Dendritic cell treated with granulocyte-macrophage colony-stimulating factor and Interleukin-4, amounts not matched to agents 40 ng/mL and 50 ng/mL, for 4 days (primary cell): Measurements from ENCODE around the gene SELENOS.

Experiments
- H3K27ac Mint-ChIP-seq: one replicate; pipeline ENCODE4 v1.8.0; 2022; ENCODE audit warnings: mild to moderate bottlenecking, mixed read lengths
- H3K27me3 Mint-ChIP-seq: one replicate; pipeline ENCODE4 v1.8.0; 2022; ENCODE audit warnings: mild to moderate bottlenecking, mixed read lengths
- H3K36me3 Mint-ChIP-seq: one replicate; pipeline ENCODE4 v1.8.0; 2022; ENCODE audit warnings: low read depth, mixed read lengths
- H3K4me1 Mint-ChIP-seq: one replicate; pipeline ENCODE4 v1.8.0; 2022; ENCODE audit warnings: low read depth, mixed read lengths
- H3K4me3 Mint-ChIP-seq: one replicate; pipeline ENCODE4 v1.8.0; 2022; ENCODE audit warnings: mild to moderate bottlenecking, moderate library complexity, mixed read lengths
- H3K9me3 Mint-ChIP-seq: one replicate; pipeline ENCODE4 v1.8.0; 2022; ENCODE audit warnings: mixed read lengths
- intact Hi-C: fragments of 100-400 bp; cut with micrococcal nuclease; formaldehyde crosslinking; loops from one replicate; pipeline ENCODE4 v1.15.0; 2022

The SELENOS gene

GRCh38 chr15:101317336-101317872 is 40.1 kb upstream of the SELENOS start:
- H3K27me3 Mint-ChIP-seq, result peaks cover 35% of the 10 kb centered on the region
- intact Hi-C loops, result no loop called here
- H3K4me3 Mint-ChIP-seq, result no peak overlapping the region
- H3K36me3 Mint-ChIP-seq, result no peaks in the 10 kb centered on the region
- H3K27ac Mint-ChIP-seq, result no peak overlapping the region
- no peaks in the 10 kb centered on the region for H3K9me3 Mint-ChIP-seq
- peaks cover 12% of the 10 kb centered on the region for H3K4me1 Mint-ChIP-seq

DNA sequence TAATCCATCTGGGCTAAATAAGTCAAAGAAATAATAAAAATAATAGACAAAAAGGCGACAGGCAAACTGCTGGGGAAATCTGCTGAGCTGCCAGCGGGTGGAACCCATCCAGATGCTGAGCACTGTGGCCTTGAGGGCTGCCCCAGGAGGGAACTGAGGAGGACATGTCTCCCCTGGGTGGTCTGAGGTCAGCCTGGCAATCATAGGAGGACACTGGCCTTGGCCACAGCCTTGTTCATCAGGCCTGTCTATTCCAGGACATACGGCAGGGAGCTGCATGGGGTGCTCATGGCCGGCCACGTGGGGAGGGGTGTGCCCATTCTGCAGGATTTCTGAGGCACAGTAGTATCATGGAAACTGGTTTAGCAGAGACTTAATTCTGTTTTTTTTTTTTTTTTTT is 39.2 kb upstream of the SELENOS start:
- H3K4me1 Mint-ChIP-seq, result peaks cover 12% of the 10 kb centered on the region
- H3K27ac Mint-ChIP-seq, result no peak overlapping the region
- no peaks in the 10 kb centered on the region for H3K36me3 Mint-ChIP-seq
- H3K4me3 Mint-ChIP-seq, result no peak overlapping the region
- intact Hi-C loops, result no loop called here
- peaks cover 32% of the 10 kb centered on the region for H3K27me3 Mint-ChIP-seq
- H3K9me3 Mint-ChIP-seq, result no peaks in the 10 kb centered on the region

GRCh38 chr15:101315736-101316135 is 38.5 kb upstream of the SELENOS start:
- H3K9me3 Mint-ChIP-seq, result no peaks in the 10 kb centered on the region
- no peak overlapping the region for H3K4me3 Mint-ChIP-seq
- intact Hi-C loops, result no loop called here
- no peak overlapping the region for H3K27ac Mint-ChIP-seq
- H3K36me3 Mint-ChIP-seq, result no peaks in the 10 kb centered on the region
- H3K27me3 Mint-ChIP-seq, result peaks cover 24% of the 10 kb centered on the region
- peaks cover 6% of the 10 kb centered on the region for H3K4me1 Mint-ChIP-seq

DNA sequence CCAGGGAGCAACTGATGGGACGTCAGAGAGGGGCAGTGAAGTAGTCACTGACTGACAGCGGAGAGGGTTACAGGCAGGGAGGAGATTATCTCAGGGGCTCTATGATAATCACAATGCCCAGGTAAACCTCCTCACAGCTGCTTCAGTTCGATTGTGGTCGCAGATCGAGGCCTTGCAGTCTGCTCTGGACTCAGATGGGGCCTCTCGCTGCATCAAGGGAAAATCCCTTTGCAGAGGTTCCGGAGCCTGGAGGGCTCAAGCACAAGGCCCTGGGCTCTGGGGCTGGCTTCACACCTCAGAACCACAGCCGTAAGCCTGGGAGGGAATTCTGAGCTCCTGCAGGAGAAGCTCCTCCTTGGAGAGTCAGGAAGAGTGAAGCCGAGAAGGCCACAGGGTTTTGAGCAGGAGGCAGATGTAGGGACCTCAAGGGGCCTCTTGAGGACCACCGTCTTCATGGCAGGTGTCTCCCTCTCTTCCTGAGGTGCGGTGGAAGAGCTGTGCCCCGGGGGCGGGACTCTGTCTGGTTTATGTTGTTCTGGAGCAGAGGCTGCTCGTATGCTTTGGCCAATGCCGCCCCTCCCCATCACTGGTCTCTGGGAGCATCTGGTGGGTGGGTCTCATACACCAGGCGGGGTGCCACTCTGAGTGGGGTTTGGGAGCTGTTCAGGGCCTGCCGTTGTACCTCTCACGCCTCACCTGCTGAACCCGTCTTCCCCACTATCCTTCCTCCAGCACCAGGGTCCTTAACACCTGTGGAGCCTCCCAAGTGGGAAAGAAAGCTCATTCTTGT is 37.2 kb upstream of the SELENOS start:
- no peaks in the 10 kb centered on the region for H3K9me3 Mint-ChIP-seq
- intact Hi-C loops, result no loop called here
- no peak overlapping the region for H3K27ac Mint-ChIP-seq
- no peaks in the 10 kb centered on the region for H3K4me1 Mint-ChIP-seq
- peaks cover 24% of the 10 kb centered on the region for H3K27me3 Mint-ChIP-seq
- no peak overlapping the region for H3K4me3 Mint-ChIP-seq
- H3K36me3 Mint-ChIP-seq, result no peaks in the 10 kb centered on the region

DNA sequence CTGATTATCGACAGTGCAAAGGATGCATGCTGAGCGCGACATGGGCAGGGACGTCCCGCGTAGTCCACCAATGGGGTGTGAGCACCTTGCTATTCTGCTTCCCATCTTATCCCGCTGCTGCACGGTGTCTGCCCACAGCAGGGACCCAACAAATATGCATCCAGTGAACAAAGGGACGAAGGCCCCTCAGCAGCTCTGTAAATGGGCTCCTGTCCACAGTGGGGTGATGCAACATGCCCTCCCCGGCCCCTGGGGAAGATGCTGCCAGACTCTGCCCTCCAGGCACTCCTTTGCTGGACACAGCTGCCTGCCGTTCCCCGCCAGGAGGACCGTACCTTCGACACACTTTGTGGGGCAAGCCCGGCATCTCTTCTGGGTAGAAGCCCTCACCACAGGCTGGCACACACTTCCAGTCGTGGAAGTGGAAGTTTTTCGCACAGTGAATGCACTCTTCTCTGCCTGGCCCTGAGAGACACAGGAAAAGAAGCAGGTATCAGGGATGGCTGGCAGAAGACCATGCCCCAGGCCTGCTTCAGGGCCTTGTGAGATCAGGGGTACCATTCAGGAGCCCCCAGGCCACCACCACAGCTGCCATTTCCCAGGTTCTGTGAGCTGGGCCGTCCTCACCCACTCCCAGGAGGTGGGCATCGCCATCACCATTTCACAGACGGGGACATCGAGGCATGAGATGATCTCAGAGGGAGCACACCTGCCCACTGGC is 35.9 kb upstream of the SELENOS start:
- H3K36me3 Mint-ChIP-seq, result no peaks in the 10 kb centered on the region

DNA sequence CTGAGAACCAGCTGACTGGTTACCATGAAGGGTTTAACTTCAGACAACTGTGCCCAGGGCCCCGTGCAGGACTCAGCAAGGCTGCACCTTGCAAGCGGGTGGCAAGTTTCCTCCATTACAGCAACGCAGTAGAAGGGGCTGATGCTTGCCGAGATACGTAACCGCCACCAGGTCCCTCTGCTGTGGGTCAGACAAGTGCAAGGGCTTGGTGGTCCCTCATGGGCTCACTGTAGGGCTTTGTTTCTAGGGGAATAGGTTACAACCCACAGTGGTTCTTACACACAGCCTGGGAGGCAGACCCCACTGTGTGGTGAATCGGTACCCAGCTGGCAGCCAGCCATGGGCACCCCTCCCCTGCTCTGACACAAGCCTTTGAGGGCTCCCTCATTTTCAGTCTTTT is 33.2 kb upstream of the SELENOS start:
- Mint-ChIP-seq H3K27me3 (peaks cover 5% of the 10 kb centered on the region), H3K4me1 (no peaks in the 10 kb centered on the region), H3K9me3 (no peaks in the 10 kb centered on the region), H3K4me3 (no peak overlapping the region), H3K27ac (no peak overlapping the region), H3K36me3 (no peaks in the 10 kb centered on the region)
- intact Hi-C loops, result no loop called here

More for the DNA sequence above, 35.9 kb upstream of the SELENOS start:
- Mint-ChIP-seq H3K4me3 (no peak overlapping the region), H3K27me3 (peaks cover 19% of the 10 kb centered on the region), H3K27ac (no peak overlapping the region), H3K4me1 (no peaks in the 10 kb centered on the region), H3K9me3 (no peaks in the 10 kb centered on the region)
- intact Hi-C loops, result no loop called here

DNA sequence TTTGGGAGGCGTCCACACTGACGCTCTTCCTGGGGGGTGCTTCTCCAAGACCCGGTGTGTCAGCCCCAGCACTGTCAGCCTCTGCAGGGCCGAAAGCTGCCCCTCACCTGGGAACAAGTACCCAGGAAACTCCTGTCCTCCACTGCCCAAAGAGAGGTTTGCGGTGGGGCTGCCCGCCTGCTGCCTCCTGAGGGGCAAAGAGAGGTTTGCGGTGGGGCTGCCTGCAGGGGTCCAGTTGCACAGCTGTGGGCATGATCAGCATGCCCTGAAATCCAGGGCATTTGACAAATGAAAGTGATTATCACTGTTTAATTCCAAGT is 32.8 kb upstream of the SELENOS start:
- Mint-ChIP-seq H3K4me3 (no peak overlapping the region), H3K4me1 (no peaks in the 10 kb centered on the region), H3K27me3 (peaks cover 6% of the 10 kb centered on the region), H3K27ac (no peak overlapping the region), H3K9me3 (no peaks in the 10 kb centered on the region), H3K36me3 (no peaks in the 10 kb centered on the region)
- intact Hi-C loops, result no loop called here

GRCh38 chr15:101309436-101310160 is 32.3 kb upstream of the SELENOS start:
- intact Hi-C loops, result no loop called here
- Mint-ChIP-seq H3K4me1 (no peaks in the 10 kb centered on the region), H3K36me3 (no peaks in the 10 kb centered on the region), H3K27me3 (peaks cover 7% of the 10 kb centered on the region), H3K27ac (no peak overlapping the region), H3K9me3 (no peaks in the 10 kb centered on the region), H3K4me3 (no peak overlapping the region)

GRCh38 chr15:101308604-101309435 is 31.5 kb upstream of the SELENOS start:
- Mint-ChIP-seq H3K27ac (no peak overlapping the region), H3K36me3 (no peaks in the 10 kb centered on the region), H3K27me3 (peaks cover 7% of the 10 kb centered on the region), H3K4me1 (no peaks in the 10 kb centered on the region), H3K9me3 (no peaks in the 10 kb centered on the region), H3K4me3 (no peak overlapping the region)
- intact Hi-C loops, result no loop called here

- H3K36me3 Mint-ChIP-seq, result no peaks in the 10 kb centered on the region
- H3K27me3 Mint-ChIP-seq, result peaks cover 8% of the 10 kb centered on the region
- no peaks in the 10 kb centered on the region for H3K9me3 Mint-ChIP-seq
- H3K4me3 Mint-ChIP-seq, result no peak overlapping the region
- intact Hi-C loops, result no loop called here
- H3K4me1 Mint-ChIP-seq, result no peaks in the 10 kb centered on the region
- no peak overlapping the region for H3K27ac Mint-ChIP-seq
These were observed 30.8 kb upstream of the SELENOS start for GRCh38 chr15:101307897-101308603.

- Mint-ChIP-seq H3K9me3 (no peaks in the 10 kb centered on the region), H3K27me3 (peaks cover 13% of the 10 kb centered on the region), H3K27ac (no peak overlapping the region)
These were observed 30.0 kb upstream of the SELENOS start for GRCh38 chr15:101307048-101307896.

GRCh38 chr15:101306341-101307047 is 29.2 kb upstream of the SELENOS start:
- Mint-ChIP-seq H3K27me3 (peaks cover 15% of the 10 kb centered on the region), H3K4me3 (no peak overlapping the region), H3K36me3 (no peaks in the 10 kb centered on the region), H3K27ac (no peak overlapping the region), H3K4me1 (no peaks in the 10 kb centered on the region), H3K9me3 (no peaks in the 10 kb centered on the region)
- intact Hi-C loops, result no loop called here

More at GRCh38 chr15:101307048-101307896, 30.0 kb upstream of the SELENOS start:
- Mint-ChIP-seq H3K4me1 (no peaks in the 10 kb centered on the region), H3K4me3 (no peak overlapping the region), H3K36me3 (no peaks in the 10 kb centered on the region)
- intact Hi-C loops, result no loop called here
